Kidney (tissue), 14 donors: ENCODE measurements around the gene ASCC3. TPM values are rescaled to one million over a fixed set of nuclear protein-coding genes. Genes with fewer than 3 reads are reported as not detected.
A peak's percentile ranks its signal among the peaks of the same experiment; 100 is the strongest.

Experiments used
- DNase-seq, 5 donors: peaks; one replicate each; pipeline ENCODE4 v3.0.0-alpha.2; 2013 to 2020
- FAIRE-seq: peaks from 2 replicates; lab custom pipeline; 2012; peaks lifted over from hg19 to GRCh38; lab: Jason Lieb, UNC
- H3K27ac ChIP-seq, 2 donors: one replicate each; pipeline ENCODE4 v1.7.0; 2013; ENCODE audit warnings: low read depth in 2 of 2, low read length in 2 of 2, inconsistent platforms in 1 of 2
- H3K27me3 ChIP-seq: one replicate; pipeline ENCODE4 v1.7.1; 2013; ENCODE audit warnings: low read length, inconsistent platforms; ENCODE audit not compliant: control insufficient read depth, insufficient read depth
- H3K36me3 ChIP-seq, 3 donors: one replicate each; pipeline versions ENCODE4 v1.7.0 to v1.7.1; 2013; ENCODE audit warnings: low read length in 3 of 3, control low read depth in 1 of 3, inconsistent platforms in 1 of 3; ENCODE audit not compliant: insufficient read depth in 3 of 3, control insufficient read depth in 2 of 3
- H3K4me1 ChIP-seq, 3 donors: one replicate each; pipeline versions ENCODE4 v1.7.0 to v1.7.1; 2013; ENCODE audit warnings: low read length in 3 of 3, inconsistent platforms in 1 of 3, low read depth in 1 of 3; ENCODE audit not compliant: control insufficient read depth in 2 of 3, insufficient read depth in 2 of 3
- H3K4me3 ChIP-seq, 3 donors: one replicate each; pipeline versions ENCODE4 v1.7.0 to v1.8.1; 2013; ENCODE audit warnings: low read length in 3 of 3, control low read depth in 1 of 3, inconsistent platforms in 1 of 3
- H3K9ac ChIP-seq, 3 donors: one replicate each; pipeline versions ENCODE4 v1.7.0 to v1.7.1; 2013; ENCODE audit warnings: low read length in 3 of 3, control low read depth in 1 of 3, inconsistent platforms in 1 of 3
- H3K9me3 ChIP-seq, 3 donors: one replicate each; pipeline versions ENCODE4 v1.7.0 to v1.7.1; 2013; ENCODE audit warnings: low read length in 3 of 3, control low read depth in 1 of 3, inconsistent platforms in 1 of 3; ENCODE audit not compliant: control insufficient read depth in 2 of 3, insufficient read depth in 1 of 3
- intact Hi-C: fragments of 100-400 bp; cut with DNase I; formaldehyde crosslinking; loops from one replicate; pipeline ENCODE4 v1.11.1; 2022
- polyA plus RNA-seq: library from polyadenylated mRNA; stranded (reverse); fragments of 350-450 nt; fragmentation: Illumina TruSeq; extraction: RNeasy Lipid Tissue Mini Kit (QIAGEN cat#74804); gene quantifications from one replicate; pipeline ENCODE4 v1.2.3, GENCODE V29; 2014; ENCODE audit warnings: low read depth, low replicate concordance; ENCODE audit not compliant: insufficient read depth
- total RNA-seq: library from RNA; stranded (reverse); fragmentation: NEBNext Ultra II Directional; extraction: Animal tissue kit (Norgen Biotek cat#: 25700); gene quantifications from one replicate; pipeline ENCODE4 v1.2.1, GENCODE V29; 2021
- TF ChIP-seq, protein P1 (sequence below): IDR thresholded peaks from 3 replicates; pipeline ENCODE4 v1.5.1; 2012; ENCODE audit warnings: mild to moderate bottlenecking, moderate library complexity, borderline replicate concordance; ENCODE audit not compliant: insufficient read depth; ENCODE audit errors: extremely low read depth
- donor health status: control.
- donor health status: control.
- donor health status: control.
- donor health status: control.
- donor health status: control.
- donor health status: DM: yes; HTN: yes; CAD: no.
- donor health status: Normal renal cell carcinoma (clear cell type).

The ASCC3 gene
- total and polyA plus RNA-seq, 2 donors from 2014 or later: 7.7 to 31.7 TPM

DNA sequence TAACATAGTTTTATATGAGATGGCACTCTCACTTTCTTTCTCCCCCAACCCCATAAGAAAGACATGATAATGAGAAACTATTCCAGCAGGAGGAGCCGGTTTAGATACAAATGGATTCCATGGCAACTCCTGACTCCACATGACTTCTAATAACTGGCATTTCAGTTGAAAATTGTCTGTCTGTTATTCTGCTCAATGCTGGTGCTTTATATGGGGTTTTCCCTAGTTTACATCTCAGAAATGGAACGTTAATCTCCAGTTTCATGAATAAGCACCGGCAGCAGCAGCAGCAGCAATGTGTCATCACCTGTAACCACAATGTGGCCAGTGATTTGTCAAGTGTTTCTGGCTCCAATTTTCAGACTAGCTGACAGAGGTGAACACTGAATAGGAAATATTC lies 408.5 kb downstream of the ASCC3 start:
- H3K36me3 ChIP-seq: no peaks in the 10 kb centered on the region
- H3K9ac ChIP-seq: no peak overlapping the region
- H3K4me1 ChIP-seq: peaks cover 0 to 2% (median 0%) of the 10 kb centered on the region in 3 donors
- TF ChIP-seq, protein P1, sequence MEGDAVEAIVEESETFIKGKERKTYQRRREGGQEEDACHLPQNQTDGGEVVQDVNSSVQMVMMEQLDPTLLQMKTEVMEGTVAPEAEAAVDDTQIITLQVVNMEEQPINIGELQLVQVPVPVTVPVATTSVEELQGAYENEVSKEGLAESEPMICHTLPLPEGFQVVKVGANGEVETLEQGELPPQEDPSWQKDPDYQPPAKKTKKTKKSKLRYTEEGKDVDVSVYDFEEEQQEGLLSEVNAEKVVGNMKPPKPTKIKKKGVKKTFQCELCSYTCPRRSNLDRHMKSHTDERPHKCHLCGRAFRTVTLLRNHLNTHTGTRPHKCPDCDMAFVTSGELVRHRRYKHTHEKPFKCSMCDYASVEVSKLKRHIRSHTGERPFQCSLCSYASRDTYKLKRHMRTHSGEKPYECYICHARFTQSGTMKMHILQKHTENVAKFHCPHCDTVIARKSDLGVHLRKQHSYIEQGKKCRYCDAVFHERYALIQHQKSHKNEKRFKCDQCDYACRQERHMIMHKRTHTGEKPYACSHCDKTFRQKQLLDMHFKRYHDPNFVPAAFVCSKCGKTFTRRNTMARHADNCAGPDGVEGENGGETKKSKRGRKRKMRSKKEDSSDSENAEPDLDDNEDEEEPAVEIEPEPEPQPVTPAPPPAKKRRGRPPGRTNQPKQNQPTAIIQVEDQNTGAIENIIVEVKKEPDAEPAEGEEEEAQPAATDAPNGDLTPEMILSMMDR: no peak
- FAIRE-seq (no peak), DNase-seq (no peak)
- no peaks in the 10 kb centered on the region for H3K9me3 ChIP-seq
- H3K4me3 ChIP-seq: no peak overlapping the region
- H3K27me3 ChIP-seq: peaks cover 23% of the 10 kb centered on the region
- H3K27ac ChIP-seq: no peak overlapping the region
- intact Hi-C loops: loop anchor here (10.0 kb wide), 1 partner anchor 358 kb away; no protein-coding TSS in a partner anchor

DNA sequence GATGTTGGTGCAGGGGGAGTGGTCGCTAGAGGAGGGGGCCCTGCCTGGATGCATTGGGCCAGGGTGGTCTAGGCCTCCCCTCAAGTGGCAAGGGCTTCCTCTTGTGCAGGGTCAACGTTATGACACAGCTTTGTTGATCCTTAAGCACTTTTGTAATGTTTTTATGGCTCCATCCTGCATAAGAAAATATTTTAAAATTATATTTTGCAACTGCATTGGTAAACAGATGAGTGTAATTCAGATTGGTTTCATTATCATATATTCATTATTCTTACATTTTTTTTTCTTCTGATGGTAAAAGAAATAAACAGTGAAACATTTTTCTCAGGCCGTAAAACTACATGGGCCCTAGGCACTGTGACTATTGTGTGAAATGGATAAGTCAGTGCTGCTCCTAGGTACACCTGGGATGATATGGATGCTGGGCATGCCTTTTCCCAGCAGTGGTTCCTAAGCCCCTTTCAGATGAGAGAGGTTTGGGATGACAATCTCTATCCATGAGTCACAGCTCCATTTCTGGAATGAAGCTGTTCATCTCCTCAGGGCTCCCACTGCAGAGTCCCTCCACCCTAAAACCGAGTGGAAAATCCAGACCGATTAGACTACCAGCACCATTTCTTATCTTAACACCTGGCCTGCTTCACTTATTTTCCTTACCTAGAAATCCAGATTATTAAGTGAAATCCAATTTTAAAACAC lies 410.6 kb downstream of the ASCC3 start:
- FAIRE-seq (no peak), DNase-seq (no peak)
- H3K9ac ChIP-seq: no peak overlapping the region
- H3K4me3 ChIP-seq: no peak overlapping the region
- intact Hi-C loops: loop anchor here (10.0 kb wide), 1 partner anchor 356 kb away; no protein-coding TSS in a partner anchor
- H3K27ac ChIP-seq: peak overlapping the region; percentile 4 to 74
- no peaks in the 10 kb centered on the region for H3K9me3 ChIP-seq
- peaks cover 0 to 5% (median 0%) of the 10 kb centered on the region in 3 donors for H3K4me1 ChIP-seq
- TF ChIP-seq, protein P1: no peak
- H3K36me3 ChIP-seq: no peaks in the 10 kb centered on the region
- peaks cover 36% of the 10 kb centered on the region for H3K27me3 ChIP-seq

DNA sequence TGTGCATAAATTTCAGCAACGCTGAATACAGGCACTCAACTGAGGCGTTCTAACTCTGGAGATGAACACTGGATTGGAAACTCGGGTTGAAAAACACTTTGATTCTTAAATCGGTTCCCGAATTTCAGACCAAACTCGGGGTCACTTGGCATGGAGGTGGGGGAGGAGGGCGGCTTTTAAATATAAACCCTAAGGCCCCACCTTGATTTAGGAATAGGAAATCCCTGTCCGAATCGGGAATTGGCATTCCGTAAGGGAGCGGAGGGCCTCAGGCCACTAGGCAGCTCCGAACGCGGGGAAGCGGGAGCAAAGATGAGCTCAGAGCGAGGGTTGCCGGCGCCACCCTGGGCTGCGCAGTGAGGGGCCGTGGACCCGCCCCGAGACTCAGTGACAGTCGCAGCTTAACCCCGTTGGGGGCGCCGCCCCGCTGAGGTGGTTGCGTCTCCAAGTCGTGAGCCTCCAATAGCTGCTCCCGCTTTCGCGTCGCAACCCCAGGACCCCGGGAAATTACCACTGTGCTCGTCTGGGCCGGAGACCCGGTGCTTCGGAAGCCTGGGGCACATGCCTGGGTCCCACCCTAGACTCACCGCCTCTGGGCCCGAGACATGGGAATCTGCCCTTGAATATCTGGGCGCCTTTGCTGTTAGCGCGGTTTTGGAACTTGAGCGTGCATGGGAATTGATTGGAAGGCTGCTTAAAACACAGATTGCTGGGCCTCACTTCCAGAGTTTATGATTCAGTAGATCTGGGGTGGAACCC lies 411.8 kb downstream of the ASCC3 start:
- Histone ChIP-seq H3K9ac (peak overlapping the region in 2 of 3 donors; percentile 5 to 52), H3K4me3 (peak overlapping the region in 1 of 3 donors; percentile 32), H3K9me3 (no peaks in the 10 kb centered on the region), H3K36me3 (no peaks in the 10 kb centered on the region), H3K27ac (peak overlapping the region; percentile 73 to 74), H3K27me3 (peaks cover 43% of the 10 kb centered on the region), H3K4me1 (peaks cover 0 to 5% (median 0%) of the 10 kb centered on the region in 3 donors)
- DNase-seq (peak in 2 of 5 donors; percentile 54 to 73), FAIRE-seq (no peak)
- intact Hi-C loops: no loop called here
- TF ChIP-seq, protein P1: no peak
